Cortex of kidney (tissue), 1 donor: ENCODE data around the gene JAG2.

Experiments used
- DNase-seq: peaks from one replicate; lab custom pipeline; 2025; lab: John Stamatoyannopoulos, UW

Gene JAG2

GRCh38 chr14:105165761-105166485 is 2.7 kb downstream of the JAG2 start:
- DNase-seq, result no peak

- DNase-seq, result no peak
Measured at GRCh38 chr14:105165134-105165704, 3.4 kb downstream of the JAG2 start.

DNA sequence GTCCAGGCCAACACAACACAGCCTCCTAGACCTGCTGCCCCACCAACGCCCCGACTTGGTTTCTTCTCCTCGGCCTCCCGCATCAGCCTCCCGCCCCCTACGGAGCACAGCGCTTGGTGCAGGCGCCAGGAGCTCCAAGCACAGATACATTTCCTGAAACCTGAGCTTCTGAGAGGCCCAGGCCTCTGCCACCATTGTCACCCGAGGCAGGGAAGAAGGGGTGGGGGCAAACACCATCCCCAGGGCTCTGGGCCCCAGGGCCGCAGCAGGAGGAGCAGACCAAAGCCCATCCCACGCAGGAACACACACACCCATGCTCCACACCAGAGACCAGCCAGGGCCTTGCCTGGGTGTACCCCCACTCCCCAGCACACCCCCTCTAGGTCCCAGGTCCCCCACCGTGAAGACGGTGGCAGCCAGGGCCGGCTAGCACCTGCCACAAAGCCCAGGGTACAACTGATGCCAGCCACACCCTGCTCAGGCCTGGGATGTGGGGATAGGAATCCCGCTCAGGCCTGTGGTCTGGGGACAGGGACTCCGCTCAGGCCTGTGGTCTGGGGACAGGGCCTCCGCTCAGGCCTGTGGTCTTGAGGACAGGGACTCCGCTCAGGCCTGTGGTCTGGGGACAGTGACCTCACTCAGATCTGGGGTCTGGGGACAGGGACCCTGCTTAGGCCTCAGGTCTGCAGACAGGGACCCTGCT is 5.4 kb downstream of the JAG2 start:
- no peak for DNase-seq

DNA sequence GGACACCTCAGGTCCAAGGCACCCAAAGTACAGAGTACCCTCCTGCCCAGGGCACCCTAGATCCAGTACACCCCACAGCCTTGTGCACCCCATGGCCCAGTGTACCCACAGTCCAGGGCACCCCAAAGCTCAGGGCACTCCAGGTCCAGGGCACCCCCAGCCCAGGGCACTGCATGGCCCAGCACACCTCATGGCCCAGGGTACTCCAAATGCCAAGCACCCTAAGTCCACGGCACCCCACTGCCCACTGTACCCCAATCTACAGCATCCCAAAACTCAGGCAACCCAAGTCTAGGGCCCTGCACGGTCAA is 6.0 kb downstream of the JAG2 start:
- no peak for DNase-seq

DNA sequence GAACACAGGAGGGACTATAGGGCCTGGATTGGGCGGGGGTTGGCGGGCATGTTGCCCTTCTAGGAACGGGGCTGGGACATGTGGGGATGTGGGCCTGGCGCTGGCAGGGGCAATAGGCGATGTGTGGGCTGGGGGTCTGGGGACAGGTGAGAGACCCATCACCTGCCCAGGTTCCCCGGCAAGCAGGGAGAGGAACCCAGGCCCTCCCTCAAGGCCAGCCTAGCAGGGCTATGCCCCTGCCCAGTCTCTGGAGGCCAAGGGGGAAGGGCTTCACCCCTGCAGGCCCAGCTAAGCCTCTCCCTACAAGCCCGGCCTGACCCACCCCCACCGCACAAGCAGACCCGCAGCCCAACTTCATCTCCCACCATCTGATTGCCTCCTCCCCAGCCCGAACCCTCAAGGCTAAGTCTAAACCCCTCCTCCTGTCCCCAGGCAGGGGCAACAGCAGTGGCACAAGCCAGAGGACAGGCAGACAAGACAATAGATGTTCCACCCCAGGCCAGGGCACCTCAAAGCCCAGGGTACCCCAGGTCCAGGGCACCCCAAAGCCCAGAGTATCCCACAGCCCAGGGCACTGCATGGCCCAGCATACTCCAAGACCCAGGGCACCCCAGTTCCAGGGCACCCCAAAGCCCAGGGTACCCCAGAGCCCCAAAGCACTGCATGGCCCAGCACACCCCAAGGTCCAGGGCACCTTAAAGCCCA is 6.5 kb downstream of the JAG2 start:
- no peak for DNase-seq

- DNase-seq, result no peak
Measured at GRCh38 chr14:105161309-105161708, 7.3 kb downstream of the JAG2 start.

GRCh38 chr14:105160776-105161175 is 7.8 kb downstream of the JAG2 start:
- DNase-seq, result no peak

GRCh38 chr14:105159344-105159743 is 9.2 kb downstream of the JAG2 start:
- no peak for DNase-seq

DNA sequence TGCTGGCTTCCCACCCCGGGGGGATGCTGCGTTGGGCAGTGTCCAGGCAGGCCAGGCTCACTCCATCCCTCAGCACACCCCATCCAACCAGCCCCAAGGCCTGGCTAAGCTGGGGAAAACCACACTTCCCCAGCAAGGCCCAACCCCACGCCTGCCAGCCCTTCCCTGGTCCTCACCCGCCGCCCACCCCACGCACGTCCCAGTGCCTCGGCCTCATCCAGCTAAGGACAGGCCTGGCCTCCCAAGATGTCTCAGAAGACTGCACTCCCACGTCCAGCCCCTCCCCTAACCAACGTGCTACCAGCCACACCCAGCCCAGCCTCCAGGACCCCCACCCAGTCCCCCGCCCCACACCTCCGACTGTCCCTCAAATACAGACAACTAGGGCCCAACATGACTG is 9.8 kb downstream of the JAG2 start:
- no peak for DNase-seq

DNA sequence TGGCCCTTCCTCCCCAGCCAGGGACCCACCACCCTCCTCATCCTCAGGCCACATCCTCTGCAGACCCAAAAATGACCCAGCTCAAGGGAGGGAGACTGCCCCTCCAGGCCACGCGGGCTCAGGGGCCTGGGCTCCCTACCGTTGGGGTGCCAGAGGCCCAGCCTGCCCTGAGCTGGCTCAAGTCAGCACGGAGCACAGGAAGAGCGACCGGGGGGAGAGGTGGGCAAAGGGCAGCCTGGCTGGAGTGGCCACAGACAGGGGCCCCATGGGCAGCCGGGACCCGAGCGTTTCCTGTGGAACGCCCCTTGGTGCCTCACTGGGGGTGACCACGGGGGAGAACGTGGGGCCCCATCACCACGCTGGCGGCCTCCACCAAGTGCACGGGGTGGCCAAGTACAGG is 10.7 kb downstream of the JAG2 start:
- no peak for DNase-seq

GRCh38 chr14:105156414-105157375 is 11.9 kb downstream of the JAG2 start:
- no peak for DNase-seq

- DNase-seq, result no peak
Measured at GRCh38 chr14:105155681-105156413, 12.7 kb downstream of the JAG2 start.

- no peak for DNase-seq
Measured at GRCh38 chr14:105155071-105155651, 13.4 kb downstream of the JAG2 start.

DNA sequence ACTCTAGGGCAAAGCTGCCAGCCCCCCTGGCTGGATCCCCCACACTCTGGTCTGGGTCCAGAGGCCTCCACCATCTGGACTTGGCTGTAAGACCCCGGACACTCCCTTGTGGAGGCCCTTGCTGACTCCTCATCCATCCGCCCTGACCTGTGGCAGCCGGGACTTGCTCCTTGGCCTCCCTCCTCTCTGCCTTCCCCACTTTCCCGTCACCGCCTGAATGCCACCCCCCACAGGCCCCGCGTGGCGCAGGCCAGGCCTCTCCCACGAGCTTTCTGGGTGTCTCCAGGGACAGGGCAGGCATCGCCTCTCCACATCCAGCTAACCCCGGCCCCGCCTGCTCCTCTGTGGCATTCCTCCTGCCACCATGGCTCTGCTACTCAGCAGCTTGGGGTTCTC is 14.1 kb downstream of the JAG2 start:
- DNase-seq, result no peak

DNA sequence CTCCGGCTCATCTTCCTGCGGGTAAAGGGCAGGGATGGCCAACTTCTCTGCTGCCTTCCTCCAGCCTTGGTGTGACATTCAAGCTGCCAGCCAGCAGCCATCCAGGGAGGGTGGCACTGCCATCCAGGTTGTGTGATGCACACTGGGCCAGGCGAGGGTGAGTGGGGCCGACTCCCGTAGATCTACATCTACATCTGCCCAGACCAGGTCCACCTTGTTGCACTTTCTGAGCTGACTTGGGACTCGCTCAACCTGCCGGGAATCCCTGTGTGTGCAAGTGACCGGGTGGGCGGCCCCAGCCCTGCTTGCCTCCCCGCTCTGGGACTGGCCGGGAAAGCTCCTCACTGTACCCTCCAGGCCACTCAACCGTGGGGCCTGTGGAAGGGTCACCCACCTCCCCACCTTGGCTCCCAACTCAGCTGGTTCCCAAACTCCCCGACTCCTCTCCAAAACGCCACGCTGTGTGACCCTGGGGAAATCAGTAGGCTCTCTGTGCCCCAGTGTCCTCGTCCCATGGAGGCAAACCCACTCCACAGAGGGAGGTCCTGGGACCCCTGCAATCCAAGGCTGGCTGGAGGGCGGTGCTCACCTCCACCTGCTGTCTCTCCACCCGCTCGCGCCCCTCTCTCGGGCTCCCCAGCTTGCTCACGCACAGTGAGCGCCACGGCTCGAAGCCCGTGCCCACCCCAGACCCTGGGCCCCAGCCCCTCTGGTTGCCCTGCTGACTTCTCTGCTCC is 14.7 kb downstream of the JAG2 start:
- DNase-seq, result no peak

DNA sequence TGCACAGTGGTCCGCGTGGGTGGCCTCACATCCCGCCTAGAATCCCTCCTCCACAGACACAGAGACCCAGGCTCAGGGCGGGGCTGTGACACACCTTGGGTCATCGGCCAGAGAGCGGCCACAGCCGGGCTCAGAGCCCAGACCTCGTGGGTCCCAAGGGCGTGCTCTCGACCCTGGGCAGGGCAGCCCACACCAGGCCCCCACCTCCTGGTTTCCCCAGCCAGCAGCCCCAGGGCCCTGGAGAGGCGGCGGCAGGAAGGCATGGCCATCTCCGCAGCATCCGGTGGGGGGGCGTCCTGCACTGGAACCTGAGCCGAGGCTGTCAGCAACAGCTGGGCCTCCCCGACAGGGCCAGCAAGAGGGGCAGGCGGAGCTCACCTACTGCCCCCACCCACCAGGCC is 15.2 kb downstream of the JAG2 start:
- no peak for DNase-seq

- DNase-seq, result no peak
Measured at GRCh38 chr14:105152794-105153241, 15.8 kb downstream of the JAG2 start.

DNA sequence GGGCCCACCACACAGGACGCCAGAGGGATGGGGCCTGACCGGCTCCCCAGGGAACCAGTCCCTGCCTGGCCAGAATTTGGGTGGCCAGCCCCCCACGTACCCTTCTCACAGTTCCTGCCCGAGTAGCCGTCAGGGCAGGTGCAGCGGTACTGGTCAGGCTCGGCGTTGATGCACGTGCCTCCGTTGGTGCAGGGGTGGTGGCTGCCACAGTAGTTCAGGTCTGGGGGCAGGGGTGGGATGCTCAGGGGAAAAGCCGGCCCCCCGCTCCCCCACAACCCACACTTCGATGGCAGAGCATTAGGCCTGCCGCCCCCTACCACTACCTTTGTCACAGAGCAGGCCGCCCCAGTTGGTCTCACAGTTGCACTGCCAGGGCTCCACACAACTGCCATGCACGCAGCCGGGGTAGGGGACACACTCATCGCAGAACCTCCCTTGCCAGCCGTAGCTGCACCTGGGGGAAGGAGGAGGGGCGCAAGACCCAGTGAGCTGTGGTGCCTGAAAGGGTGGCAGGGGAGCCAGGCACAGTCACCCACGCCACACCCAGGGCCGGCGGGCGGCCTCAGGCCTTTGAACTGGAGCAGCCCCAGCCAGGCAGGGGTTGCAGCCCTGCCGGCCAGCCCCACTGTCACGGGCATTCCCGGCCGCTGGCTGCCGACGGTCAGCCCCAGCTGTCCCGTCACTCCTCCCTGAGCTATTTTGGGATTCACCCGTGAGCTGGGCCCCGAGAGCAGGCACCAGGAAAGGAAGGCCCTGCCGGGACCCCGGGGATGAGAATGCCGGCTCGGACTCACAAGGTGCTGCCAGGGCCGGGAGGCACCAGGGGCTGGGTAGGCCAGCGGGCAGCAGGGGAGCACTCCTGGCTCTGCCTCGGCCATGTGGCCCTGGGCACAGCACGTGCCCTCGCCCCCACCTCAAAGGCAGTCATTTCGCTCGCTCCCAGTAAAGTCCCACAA is 16.5 kb downstream of the JAG2 start:
- no peak for DNase-seq
